Esophagus muscularis mucosa (tissue), 4 donors: ENCODE data around the gene MDFIC. TPM values are rescaled to one million over a fixed set of nuclear protein-coding genes. Genes with fewer than 3 reads are reported as not detected.

ENCODE experiments used
- DNase-seq: peaks from one replicate; pipeline ENCODE4 v3.0.0-alpha.2; 2017; ENCODE audit errors: extremely low spot score
- H3K27ac ChIP-seq, 4 donors: fragments of 200-600 bp; sonication (generic); replicated peaks in 1 of 4; 1 replicate in 3 of 4; 2 replicates in 1 of 4; pipeline ENCODE4 v1.5.1; 2016 to 2019; ENCODE audit warnings: mild to moderate bottlenecking in 1 of 4
- H3K27me3 ChIP-seq, 4 donors: fragments of 200-600 bp; sonication (generic); one replicate each; pipeline versions ENCODE4 v1.5.1 to v1.6.0; 2016 to 2019
- H3K36me3 ChIP-seq, 4 donors: fragments of 200-600 bp; sonication (generic); one replicate each; pipeline ENCODE4 v1.5.1; 2016 to 2019
- H3K4me1 ChIP-seq, 4 donors: fragments of 200-600 bp; sonication (generic); one replicate each; pipeline ENCODE4 v1.5.1; 2016 to 2019
- H3K4me3 ChIP-seq, 4 donors: fragments of 200-600 bp; sonication (generic); 1 replicate in 2 of 4; 2 replicates in 2 of 4; pipeline ENCODE4 v1.5.1; 2016 to 2019; ENCODE audit warnings: mild to moderate bottlenecking in 4 of 4, moderate library complexity in 1 of 4
- H3K9me3 ChIP-seq, 4 donors: fragments of 200-600 bp; sonication (generic); 1 replicate in 3 of 4; 2 replicates in 1 of 4; pipeline ENCODE4 v1.5.1; 2016 to 2019
- EP300 ChIP-seq: sonication (generic); formaldehyde crosslinking; IDR thresholded peaks from one replicate; pipeline ENCODE4 v1.6.1; 2017; ENCODE audit warnings: antibody characterized with exemption
- POLR2A ChIP-seq: fragments of 450-650 bp; IDR thresholded peaks from one replicate; pipeline ENCODE4 v1.6.1; 2017; ENCODE audit warnings: antibody characterized with exemption, moderate library complexity, mild to moderate bottlenecking, low read depth
- POLR2AphosphoS5 ChIP-seq, 2 donors: sonication (generic); formaldehyde crosslinking; IDR thresholded peaks; one replicate each; pipeline ENCODE4 v1.6.1; 2017; ENCODE audit warnings: antibody characterized with exemption in 2 of 2
- WGBS: methylation state at CpG from one replicate; pipeline ENCODE4 v1.1.5; 2018; 5-methylcytosine and 5-hydroxymethylcytosine counted together
- intact Hi-C: fragments of 100-400 bp; cut with DNase I; formaldehyde crosslinking; loops from one replicate; pipeline ENCODE4 v1.15.1; 2023
- total RNA-seq, 4 donors: library from RNA; depleted of rRNA; stranded (reverse); fragments of >200 nt; gene quantifications; one replicate each; pipeline versions ENCODE4 v1.1.0 to v1.2.1, GENCODE V29; 2016
- TF ChIP-seq, protein P1 (sequence below), 3 experiments: fragments of 200-600 bp in 2 of 3; fragments of 450-650 bp in 1 of 3; sonication (generic) in 2 of 3; IDR thresholded peaks; one replicate each; pipeline ENCODE4 v1.5.1; 2017 to 2019; ENCODE audit warnings: antibody characterized with exemption in 3 of 3, mild to moderate bottlenecking in 2 of 3, moderate library complexity in 1 of 3

The MDFIC gene
- total RNA-seq, 4 donors from 2014 or later, result 34.5 to 71.3 (median 36.5) TPM

DNA sequence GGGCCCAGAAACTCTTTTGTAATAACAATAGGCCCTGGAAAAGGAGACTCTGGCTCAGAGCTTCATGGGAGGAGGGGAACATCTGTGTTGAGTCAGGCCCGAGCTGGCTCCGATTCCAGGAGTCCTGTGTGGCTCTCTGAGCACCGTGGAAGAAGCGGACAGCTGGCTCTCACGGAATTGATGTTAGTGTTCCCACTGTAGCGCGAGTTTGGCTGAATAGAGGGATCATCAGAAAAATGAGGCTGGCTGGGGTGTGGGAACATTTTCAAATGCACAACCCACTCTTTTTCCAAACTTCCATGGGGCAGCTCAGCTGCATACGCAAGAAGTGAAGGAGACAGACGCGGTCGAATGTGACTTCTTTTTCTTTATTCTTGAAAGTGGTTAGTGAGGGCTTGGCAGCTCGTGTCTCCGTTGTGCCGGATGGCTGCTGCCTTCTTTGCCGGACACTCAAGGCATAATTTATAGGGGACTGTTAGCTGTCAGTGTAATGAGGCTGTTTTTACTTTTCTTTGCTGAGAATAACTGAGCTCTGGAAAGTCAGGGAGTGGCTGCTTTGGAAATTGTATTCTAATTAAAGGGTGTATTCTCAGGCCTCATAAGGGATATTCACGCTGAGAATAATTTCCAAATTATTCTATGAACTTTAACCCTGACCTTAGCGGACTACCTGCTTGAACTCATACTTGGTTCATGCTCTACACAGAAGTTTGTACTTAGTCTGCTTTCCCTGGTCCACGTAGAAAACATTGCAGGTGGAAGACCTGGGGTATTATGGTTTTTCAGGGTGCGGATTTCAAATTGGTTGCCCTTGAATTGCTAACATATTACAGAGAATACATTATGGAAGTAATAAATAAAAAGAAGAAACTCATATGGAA is 23.1 kb downstream of the MDFIC start:
- DNase-seq, result peak; percentile 94
- no peaks in the 10 kb centered on the region for H3K9me3 ChIP-seq
- intact Hi-C loops, result loop anchor here (10.0 kb wide), 1 partner anchor 860 kb away; no protein-coding TSS in a partner anchor
- H3K27me3 ChIP-seq, result no peaks in the 10 kb centered on the region
- peaks cover 5 to 51% (median 42%) of the 10 kb centered on the region in 4 donors for H3K4me1 ChIP-seq
- H3K4me3 ChIP-seq, result peak overlapping the region; percentile 39 to 50 (median 44)
- peak overlapping the region; percentile 69 to 83 (median 75) for H3K27ac ChIP-seq
- peaks cover 0 to 5% (median 0%) of the 10 kb centered on the region in 4 donors for H3K36me3 ChIP-seq
- WGBS, result 38% methylated on average over 16 of the region's 19 CpGs
- TF ChIP-seq, protein P1, sequence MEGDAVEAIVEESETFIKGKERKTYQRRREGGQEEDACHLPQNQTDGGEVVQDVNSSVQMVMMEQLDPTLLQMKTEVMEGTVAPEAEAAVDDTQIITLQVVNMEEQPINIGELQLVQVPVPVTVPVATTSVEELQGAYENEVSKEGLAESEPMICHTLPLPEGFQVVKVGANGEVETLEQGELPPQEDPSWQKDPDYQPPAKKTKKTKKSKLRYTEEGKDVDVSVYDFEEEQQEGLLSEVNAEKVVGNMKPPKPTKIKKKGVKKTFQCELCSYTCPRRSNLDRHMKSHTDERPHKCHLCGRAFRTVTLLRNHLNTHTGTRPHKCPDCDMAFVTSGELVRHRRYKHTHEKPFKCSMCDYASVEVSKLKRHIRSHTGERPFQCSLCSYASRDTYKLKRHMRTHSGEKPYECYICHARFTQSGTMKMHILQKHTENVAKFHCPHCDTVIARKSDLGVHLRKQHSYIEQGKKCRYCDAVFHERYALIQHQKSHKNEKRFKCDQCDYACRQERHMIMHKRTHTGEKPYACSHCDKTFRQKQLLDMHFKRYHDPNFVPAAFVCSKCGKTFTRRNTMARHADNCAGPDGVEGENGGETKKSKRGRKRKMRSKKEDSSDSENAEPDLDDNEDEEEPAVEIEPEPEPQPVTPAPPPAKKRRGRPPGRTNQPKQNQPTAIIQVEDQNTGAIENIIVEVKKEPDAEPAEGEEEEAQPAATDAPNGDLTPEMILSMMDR (IDR thresholded peaks at IDR 0.05), result no peak
- peak; percentile 37 to 62 for TF ChIP-seq POLR2AphosphoS5 (IDR thresholded peaks at IDR 0.05)

DNA sequence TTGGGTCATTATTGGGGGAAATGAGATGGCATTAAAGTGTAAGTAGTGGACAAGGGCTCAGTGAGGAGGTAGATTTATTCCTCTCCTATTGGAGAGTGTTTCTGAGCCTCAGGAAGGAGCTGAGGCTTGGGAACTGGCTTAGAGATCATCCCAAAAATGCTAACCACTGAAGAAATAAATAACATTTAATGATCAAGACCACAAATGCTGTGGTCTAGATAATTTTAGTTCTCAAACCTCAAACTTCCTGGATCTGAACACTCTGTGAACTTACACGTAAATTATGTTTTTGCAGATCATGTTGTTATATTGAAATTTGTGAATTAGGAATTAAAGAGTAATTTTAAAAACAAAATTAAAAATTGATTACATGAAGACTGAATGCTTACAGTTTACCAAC is 27.3 kb downstream of the MDFIC start:
- TF ChIP-seq, protein P1 (IDR thresholded peaks at IDR 0.05), result no peak
- TF ChIP-seq EP300 (no peak), POLR2AphosphoS5 (IDR thresholded peaks at IDR 0.05) (no peak), POLR2A (no peak)
- WGBS, result 71% methylated on average over 1 of the region's 1 CpG
- Histone ChIP-seq H3K27me3 (no peaks in the 10 kb centered on the region), H3K36me3 (peaks cover 0 to 5% (median 0%) of the 10 kb centered on the region in 4 donors), H3K4me3 (no peak overlapping the region), H3K9me3 (no peaks in the 10 kb centered on the region), H3K27ac (no peak overlapping the region), H3K4me1 (peaks cover 0 to 45% (median 30%) of the 10 kb centered on the region in 4 donors)
- intact Hi-C loops, result loop anchor here (10.0 kb wide), 1 partner anchor 864 kb away; no protein-coding TSS in a partner anchor
- DNase-seq, result no peak

DNA sequence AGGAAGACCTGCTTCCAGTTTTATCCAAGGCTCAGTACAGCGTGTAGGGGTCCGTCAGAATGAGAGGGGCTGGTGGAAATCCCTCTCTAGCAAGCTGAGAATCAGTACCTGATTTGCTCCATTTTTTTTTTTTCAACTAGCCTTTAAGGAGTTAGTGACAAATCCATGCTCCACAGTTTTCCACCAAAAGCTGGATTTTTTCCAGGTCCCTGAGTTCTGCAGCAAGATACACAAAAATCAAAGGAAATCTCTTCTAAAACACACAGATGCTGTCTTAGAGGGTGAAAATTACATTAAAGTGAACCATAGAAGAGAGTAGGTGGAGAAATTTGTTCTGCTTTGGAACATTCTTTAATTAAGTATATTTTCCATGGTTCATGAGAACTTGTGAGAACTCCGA is 30.4 kb downstream of the MDFIC start:
- H3K27ac ChIP-seq, result no peak overlapping the region
- H3K9me3 ChIP-seq, result no peaks in the 10 kb centered on the region
- intact Hi-C loops, result no loop called here
- no peak overlapping the region for H3K4me3 ChIP-seq
- no peaks in the 10 kb centered on the region for H3K36me3 ChIP-seq
- TF ChIP-seq, protein P1 (IDR thresholded peaks at IDR 0.05), result no peak
- TF ChIP-seq POLR2AphosphoS5 (IDR thresholded peaks at IDR 0.05), result no peak
- TF ChIP-seq POLR2A, result no peak
- TF ChIP-seq EP300, result no peak
- H3K4me1 ChIP-seq, result peaks cover 0 to 29% (median 8%) of the 10 kb centered on the region in 4 donors
- no peaks in the 10 kb centered on the region for H3K27me3 ChIP-seq
- no peak for DNase-seq
- WGBS, result 82% methylated on average over 3 of the region's 3 CpGs

DNA sequence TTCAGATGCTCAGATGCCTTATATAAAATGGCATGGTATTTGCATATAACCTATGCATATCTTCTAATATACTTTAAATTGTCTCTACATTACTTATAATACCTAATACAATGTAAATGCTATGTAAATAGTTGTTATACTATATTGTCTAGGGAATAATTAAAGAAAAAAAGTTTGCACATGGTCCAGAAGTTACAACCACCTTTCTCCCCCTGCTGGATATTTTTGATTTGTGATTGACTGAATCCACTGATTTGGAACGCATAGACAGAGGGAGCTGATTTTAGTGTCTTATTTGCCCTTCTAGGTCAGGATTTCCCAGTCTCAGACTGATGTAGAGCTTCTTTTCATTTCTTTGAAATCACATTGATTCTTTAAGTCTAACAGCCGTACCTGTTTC is 31.8 kb downstream of the MDFIC start:
- intact Hi-C loops, result no loop called here
- Histone ChIP-seq H3K36me3 (no peaks in the 10 kb centered on the region), H3K27me3 (no peaks in the 10 kb centered on the region), H3K4me1 (peaks cover 0 to 24% (median 6%) of the 10 kb centered on the region in 4 donors), H3K4me3 (no peak overlapping the region), H3K9me3 (no peaks in the 10 kb centered on the region), H3K27ac (no peak overlapping the region)
- TF ChIP-seq, protein P1 (IDR thresholded peaks at IDR 0.05), result no peak
- TF ChIP-seq EP300 (no peak), POLR2A (no peak), POLR2AphosphoS5 (IDR thresholded peaks at IDR 0.05) (no peak)
- WGBS, result 91% methylated on average over 2 of the region's 2 CpGs
- no peak for DNase-seq
